GM12892 (cell line): Measurements from ENCODE around the gene VASH1.

Source experiments
- POLR2A ChIP-seq: IDR thresholded peaks from 2 replicates; pipeline ENCODE4 v1.6.1; 2011; ENCODE audit warnings: low read depth, low read length, control low read depth
- POLR2AphosphoS5 ChIP-seq: IDR thresholded peaks from 2 replicates; pipeline ENCODE4 v1.6.1; 2011; ENCODE audit warnings: low read depth, low read length, control low read depth

GRCh38 chr14:76810525-76810924, 49.3 kb downstream of the VASH1 start:
- TF ChIP-seq POLR2A = no peak
- TF ChIP-seq POLR2AphosphoS5 = no peak
